CD4-positive, alpha-beta T cell treated with Interleukin-21 for 1 hour (primary cell): Measurements from ENCODE around the gene FOXA1.

Experiments used
- DNase-seq: peaks from one replicate; pipeline ENCODE4 v3.0.0-alpha.2; 2020

Gene FOXA1

GRCh38 chr14:37601865-37602264 lies 6.8 kb upstream of the FOXA1 start:
- no peak for DNase-seq

- DNase-seq, result no peak
Observed at GRCh38 chr14:37600880-37601741, 6.1 kb upstream of the FOXA1 start.

- DNase-seq, result no peak
Observed at GRCh38 chr14:37599507-37600368, 4.7 kb upstream of the FOXA1 start.

- DNase-seq, result no peak
Observed at GRCh38 chr14:37598747-37599506, 3.9 kb upstream of the FOXA1 start.

GRCh38 chr14:37597914-37598746 lies 3.1 kb upstream of the FOXA1 start:
- no peak for DNase-seq

GRCh38 chr14:37597538-37597913 lies 2.5 kb upstream of the FOXA1 start:
- no peak for DNase-seq

GRCh38 chr14:37596790-37597472 lies 1.9 kb upstream of the FOXA1 start:
- DNase-seq, result no peak

- peak; percentile 11 for DNase-seq
Observed at GRCh38 chr14:37595809-37596621, 966 bp upstream of the FOXA1 start.

- DNase-seq, result no peak
Observed at GRCh38 chr14:37594238-37594970, 645 bp downstream of the FOXA1 start.

- no peak for DNase-seq
Observed at GRCh38 chr14:37593511-37594237, 1.4 kb downstream of the FOXA1 start.

- no peak for DNase-seq
Observed at GRCh38 chr14:37592482-37593408, 2.3 kb downstream of the FOXA1 start.

GRCh38 chr14:37591941-37592481 lies 3.0 kb downstream of the FOXA1 start:
- DNase-seq, result no peak

- DNase-seq, result no peak
Observed at GRCh38 chr14:37591311-37591940, 3.6 kb downstream of the FOXA1 start.

GRCh38 chr14:37590428-37591139 lies 4.5 kb downstream of the FOXA1 start:
- DNase-seq, result no peak

GRCh38 chr14:37589715-37590427 lies 5.2 kb downstream of the FOXA1 start:
- no peak for DNase-seq
